Retinal pigment epithelial cell (primary cell): ENCODE measurements around the gene CDH13.

Source experiments
- DNase-seq: peaks from one replicate; pipeline ENCODE4 v3.0.0-alpha.2; 2010; ENCODE audit warnings: low read depth
- H3K4me3 ChIP-seq: 2 replicates; pipeline ENCODE4 v1.5.1; 2011; ENCODE audit warnings: mild to moderate bottlenecking, low read length, control low read depth, moderate library complexity
- CTCF ChIP-seq: conservative IDR thresholded peaks from 2 replicates; pipeline ENCODE4 v1.5.1; 2011; ENCODE audit warnings: low read depth, low read length, control low read depth, inconsistent platforms

CDH13 gene

GRCh38 chr16:82756283-82756599 is 129.5 kb downstream of the CDH13 start:
- H3K4me3 ChIP-seq: no peak overlapping the region
- no peak for TF ChIP-seq CTCF
- no peak for DNase-seq

DNA sequence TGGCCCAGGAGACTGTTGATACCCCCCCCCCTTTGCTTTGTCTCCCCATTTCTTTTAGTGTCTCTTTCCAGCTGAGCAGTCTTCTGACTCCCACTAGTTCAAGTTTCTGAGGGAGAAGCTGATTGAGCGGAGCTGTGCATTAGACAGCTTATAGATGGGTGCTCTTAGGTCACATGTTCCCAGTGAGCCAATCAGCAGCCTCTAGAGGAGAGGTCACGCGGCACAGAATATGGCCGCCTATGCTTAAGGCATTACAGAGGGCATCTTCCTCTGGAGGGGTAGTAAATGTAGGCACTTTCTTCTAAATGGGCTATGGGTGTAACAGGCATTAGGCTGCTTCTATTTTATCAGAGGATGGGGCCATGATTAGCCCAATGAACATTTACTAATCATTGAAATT is 131.6 kb downstream of the CDH13 start:
- no peak for DNase-seq
- TF ChIP-seq CTCF: no peak
- H3K4me3 ChIP-seq: no peak overlapping the region

DNA sequence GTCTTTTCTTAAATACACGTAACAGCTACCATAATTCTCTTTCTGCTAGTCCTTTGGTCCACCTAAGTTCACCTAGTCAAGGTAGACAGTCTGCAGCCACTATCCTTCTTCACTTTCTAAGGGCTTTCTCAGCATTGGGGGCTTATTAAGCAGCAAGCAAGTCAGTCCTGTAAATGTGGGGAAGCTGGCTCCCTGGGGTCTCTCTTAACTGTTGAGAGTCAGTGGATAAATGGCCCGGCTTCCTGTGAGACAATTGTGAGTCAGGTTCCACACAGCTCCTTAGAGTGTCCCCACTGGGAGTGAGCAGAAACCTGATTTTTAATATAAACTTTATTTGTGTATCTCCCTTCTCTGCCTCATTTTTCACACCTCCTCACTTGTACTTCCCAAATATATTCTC is 132.1 kb downstream of the CDH13 start:
- TF ChIP-seq CTCF: no peak
- DNase-seq: no peak
- H3K4me3 ChIP-seq: no peak overlapping the region

DNA sequence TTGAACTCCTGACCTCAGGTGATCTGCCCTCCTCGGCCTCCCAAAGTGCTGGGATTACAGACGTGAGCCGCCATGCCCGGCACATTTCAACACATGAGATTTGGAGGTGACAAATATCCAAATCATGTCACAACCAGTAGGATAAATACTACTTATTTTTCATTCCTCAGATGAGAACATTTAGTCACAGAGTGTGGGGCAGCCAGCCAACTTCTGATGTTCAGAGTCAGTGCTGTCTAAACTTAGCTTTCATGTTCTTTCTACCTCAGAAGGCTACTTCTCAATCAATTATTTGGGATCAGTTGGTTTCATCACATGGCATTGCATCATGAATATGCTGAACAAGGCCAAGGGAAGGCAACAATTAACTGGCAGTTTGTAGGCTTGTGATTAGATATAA is 134.5 kb downstream of the CDH13 start:
- no peak for TF ChIP-seq CTCF
- H3K4me3 ChIP-seq: no peak overlapping the region
- DNase-seq: peak; percentile 54

GRCh38 chr16:82761858-82762257 is 135.1 kb downstream of the CDH13 start:
- no peak overlapping the region for H3K4me3 ChIP-seq
- no peak for DNase-seq
- TF ChIP-seq CTCF: no peak

DNA sequence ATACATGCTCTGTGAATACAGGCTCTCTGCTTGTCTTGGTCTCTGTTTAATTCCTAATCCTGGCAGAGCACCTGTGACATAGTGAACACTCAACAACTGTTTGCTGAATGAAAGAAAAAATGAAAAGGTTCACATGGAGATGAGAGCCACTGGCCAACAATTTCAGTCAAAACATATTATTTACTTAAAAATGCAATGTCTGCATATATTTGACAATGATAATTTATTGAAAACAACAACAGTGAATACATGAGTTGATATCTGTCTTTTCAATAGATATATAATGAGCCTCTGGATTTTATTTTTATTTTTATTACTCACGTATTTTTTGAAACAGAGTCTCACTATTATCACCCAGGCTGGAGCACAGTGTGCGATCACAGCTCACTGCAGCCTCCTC is 136.6 kb downstream of the CDH13 start:
- H3K4me3 ChIP-seq: no peak overlapping the region
- no peak for DNase-seq
- TF ChIP-seq CTCF: no peak

- H3K4me3 ChIP-seq: no peak overlapping the region
- TF ChIP-seq CTCF: no peak
- DNase-seq: no peak
These were observed 140.4 kb downstream of the CDH13 start for GRCh38 chr16:82767198-82767597.
